ENCODE results near the gene GANC.

The GANC gene

GRCh38 chr15:42348083-42348482 lies 75.1 kb downstream of the GANC start:
- no peak for DNase-seq

GRCh38 chr15:42349186-42349585 lies 76.2 kb downstream of the GANC start:
- no peak for DNase-seq

GRCh38 chr15:42352401-42352800 lies 79.4 kb downstream of the GANC start:
- no peak for DNase-seq

- no peak for DNase-seq
Measured at GRCh38 chr15:42353061-42353460, 80.1 kb downstream of the GANC start.

- DNase-seq: no peak
Measured at GRCh38 chr15:42354824-42355223, 81.8 kb downstream of the GANC start.

- no peak for DNase-seq
Measured at GRCh38 chr15:42355291-42355690, 82.3 kb downstream of the GANC start.

GRCh38 chr15:42356851-42357250 lies 83.8 kb downstream of the GANC start:
- no peak for DNase-seq

- no peak for DNase-seq
Measured at GRCh38 chr15:42358141-42358540, 85.1 kb downstream of the GANC start.

- DNase-seq: no peak
Measured at GRCh38 chr15:42359249-42359648, 86.2 kb downstream of the GANC start, which contains the start of gene CAPN3. TSS of gene CAPN3 (plus strand) at chr15:42359501. CDS start at chr15:42359806, 305 bp downstream.

- no peak for DNase-seq
Measured at GRCh38 chr15:42359985-42360384, 87.0 kb downstream of the GANC start.

GRCh38 chr15:42360535-42361112 lies 87.6 kb downstream of the GANC start:
- DNase-seq: no peak

- DNase-seq: no peak
Measured at GRCh38 chr15:42363487-42363886, 90.5 kb downstream of the GANC start.

- DNase-seq: no peak
Measured at GRCh38 chr15:42363942-42364341, 90.9 kb downstream of the GANC start.

GRCh38 chr15:42364529-42364928 lies 91.5 kb downstream of the GANC start:
- no peak for DNase-seq

- DNase-seq: no peak
Measured at GRCh38 chr15:42365921-42366550, 93.0 kb downstream of the GANC start.

- DNase-seq: no peak
Measured at GRCh38 chr15:42367041-42367440, 94.0 kb downstream of the GANC start.

GRCh38 chr15:42368096-42368495 lies 95.1 kb downstream of the GANC start:
- no peak for DNase-seq

GRCh38 chr15:42371096-42371495 lies 98.1 kb downstream of the GANC start:
- peak; percentile 50 for DNase-seq

GRCh38 chr15:42373274-42373673 lies 100.3 kb downstream of the GANC start:
- no peak for DNase-seq

GRCh38 chr15:42373936-42374335 lies 100.9 kb downstream of the GANC start:
- DNase-seq: no peak

GRCh38 chr15:42374810-42375209 lies 101.8 kb downstream of the GANC start:
- no peak for DNase-seq

- no peak for DNase-seq
Measured at GRCh38 chr15:42375252-42375651, 102.3 kb downstream of the GANC start.

GRCh38 chr15:42375941-42376340 lies 102.9 kb downstream of the GANC start:
- no peak for DNase-seq

- DNase-seq: no peak
Measured at GRCh38 chr15:42378011-42378410, 105.0 kb downstream of the GANC start.

GRCh38 chr15:42384597-42384996 lies 111.6 kb downstream of the GANC start:
- DNase-seq: no peak
